Neuronal stem cell (in vitro differentiated cells): ENCODE data around the gene HS2ST1.

ENCODE experiments used
- DNase-seq: peaks from one replicate; pipeline ENCODE4 v3.0.0-alpha.2; 2013; ENCODE audit warnings: low spot score
- H2AFZ ChIP-seq: one replicate; pipeline ENCODE4 v1.6.1; 2013; ENCODE audit warnings: mild to moderate bottlenecking, low read length, inconsistent platforms
- H2AK5ac ChIP-seq: 2 replicates; pipeline ENCODE4 v1.6.1; 2013; ENCODE audit warnings: low read depth, mild to moderate bottlenecking, inconsistent platforms, low read length, moderate library complexity, mixed read lengths
- H2BK120ac ChIP-seq: 2 replicates; pipeline ENCODE4 v1.6.1; 2013; ENCODE audit warnings: low read depth, mild to moderate bottlenecking, inconsistent platforms, low read length, moderate library complexity, mixed read lengths
- H2BK12ac ChIP-seq: one replicate; pipeline ENCODE4 v1.6.1; 2013; ENCODE audit warnings: low read length, inconsistent platforms
- H2BK15ac ChIP-seq: 2 replicates; pipeline ENCODE4 v1.6.1; 2013; ENCODE audit warnings: mild to moderate bottlenecking, low read length, inconsistent platforms, mixed read lengths
- H2BK5ac ChIP-seq: one replicate; pipeline ENCODE4 v1.6.1; 2013; ENCODE audit warnings: inconsistent platforms, mild to moderate bottlenecking, low read length, moderate library complexity
- H3K14ac ChIP-seq: one replicate; pipeline ENCODE4 v1.6.1; 2013; ENCODE audit warnings: low read length, inconsistent platforms
- H3K18ac ChIP-seq: 2 replicates; pipeline ENCODE4 v1.6.1; 2013; ENCODE audit warnings: low read length, inconsistent platforms
- H3K23ac ChIP-seq: 2 replicates; pipeline ENCODE4 v1.6.1; 2013; ENCODE audit warnings: low read depth, mild to moderate bottlenecking, mixed read lengths, low read length, inconsistent platforms; ENCODE audit not compliant: poor library complexity
- H3K27ac ChIP-seq: replicated peaks from 3 replicates; pipeline ENCODE4 v1.5.1; 2013; ENCODE audit warnings: low read length, inconsistent platforms
- H3K27me3 ChIP-seq, 3 experiments: 2 replicates each; pipeline ENCODE4 v1.6.1; 2013; ENCODE audit warnings: low read length in 3 of 3, mild to moderate bottlenecking in 2 of 3, inconsistent platforms in 1 of 3, low read depth in 1 of 3, mixed read lengths in 1 of 3, moderate library complexity in 1 of 3; ENCODE audit not compliant: control insufficient read depth in 3 of 3, insufficient read depth in 3 of 3
- H3K36me3 ChIP-seq, 2 donors: replicated peaks in 1 of 2; 2 replicates each; pipeline ENCODE4 v1.6.1; 2013; ENCODE audit warnings: low read length in 2 of 2; ENCODE audit not compliant: control insufficient read depth in 2 of 2, insufficient read depth in 2 of 2
- H3K4ac ChIP-seq: 2 replicates; pipeline ENCODE4 v1.6.1; 2013; ENCODE audit warnings: inconsistent platforms, mild to moderate bottlenecking, low read length, moderate library complexity
- H3K4me1 ChIP-seq, 2 donors: 1 replicate in 1 of 2; 2 replicates in 1 of 2; pipeline ENCODE4 v1.6.1; 2013; ENCODE audit warnings: low read length in 2 of 2, low read depth in 1 of 2; ENCODE audit not compliant: control insufficient read depth in 2 of 2, insufficient read depth in 1 of 2
- H3K4me2 ChIP-seq: one replicate; pipeline ENCODE4 v1.6.1; 2013; ENCODE audit warnings: mild to moderate bottlenecking, low read length, inconsistent platforms; ENCODE audit not compliant: insufficient read depth, poor library complexity, severe bottlenecking
- H3K4me3 ChIP-seq, 2 donors: 2 replicates each; pipeline ENCODE4 v1.5.1; 2013; ENCODE audit warnings: low read length in 2 of 2, mild to moderate bottlenecking in 2 of 2, inconsistent platforms in 1 of 2, moderate library complexity in 1 of 2
- H3K79me1 ChIP-seq: one replicate; pipeline ENCODE4 v1.6.1; 2013; ENCODE audit warnings: low read depth, mild to moderate bottlenecking, inconsistent platforms, low read length, moderate library complexity
- H3K9ac ChIP-seq: one replicate; pipeline ENCODE4 v1.6.1; 2013; ENCODE audit warnings: mild to moderate bottlenecking, low read depth, low read length, inconsistent platforms; ENCODE audit not compliant: poor library complexity
- H3K9me3 ChIP-seq, 2 donors: replicated peaks in 1 of 2; 2 replicates each; pipeline versions ENCODE3 to v1.6.1; 2013; ENCODE audit warnings: low read length in 2 of 2, mild to moderate bottlenecking in 2 of 2, inconsistent platforms in 1 of 2, low read depth in 1 of 2, mixed read lengths in 1 of 2, moderate library complexity in 1 of 2; ENCODE audit not compliant: control insufficient read depth in 2 of 2, insufficient read depth in 1 of 2
- H4K8ac ChIP-seq: one replicate; pipeline ENCODE4 v1.6.1; 2013; ENCODE audit warnings: low read depth, mild to moderate bottlenecking, inconsistent platforms, low read length, moderate library complexity
- H4K91ac ChIP-seq: one replicate; pipeline ENCODE4 v1.6.1; 2013; ENCODE audit warnings: low read length, low read depth, mild to moderate bottlenecking, inconsistent platforms; ENCODE audit not compliant: poor library complexity
- WGBS, 2 donors: extraction: QIAGEN DNeasy Blood & Tissue Kit; methylation state at CpG; one replicate each; pipeline ENCODE4 v1.1.7; 2013; ENCODE audit warnings: missing lambda C conversion rate in 2 of 2, mixed read lengths in 1 of 2; ENCODE audit not compliant: insufficient read length in 2 of 2, insufficient replicate concordance in 1 of 2; ENCODE audit errors: extremely low coverage in 2 of 2; 5-methylcytosine and 5-hydroxymethylcytosine counted together

Gene HS2ST1

DNA sequence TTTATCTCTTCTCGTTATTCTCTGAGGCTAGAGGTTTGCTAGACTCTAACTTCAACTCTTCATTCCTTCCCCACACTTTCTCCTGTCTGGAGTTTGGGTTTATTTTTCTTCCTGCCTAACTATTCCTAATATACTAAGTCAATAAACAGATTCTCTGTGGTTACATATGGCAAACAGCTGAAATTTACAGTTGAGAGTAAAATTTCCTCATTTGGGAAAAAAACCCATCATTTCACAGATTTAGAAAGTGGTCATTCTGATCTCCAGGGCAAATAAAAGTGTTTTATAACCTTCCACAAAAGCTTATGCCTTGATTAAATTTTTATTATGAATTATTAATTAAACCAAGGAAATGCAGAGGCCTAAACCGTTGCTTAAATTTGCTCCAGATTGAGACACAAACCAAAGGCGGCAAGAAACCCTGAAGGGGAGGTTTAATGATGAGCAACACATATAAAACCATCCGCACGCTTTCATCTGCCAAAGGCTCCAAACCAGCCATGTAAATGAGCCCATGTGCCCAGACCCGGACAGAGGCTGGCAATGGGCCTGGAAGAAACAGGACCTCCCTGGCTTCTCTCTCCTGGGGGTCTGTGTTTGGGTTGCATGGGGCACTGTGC lies 212.6 kb downstream of the HS2ST1 start:
- Histone ChIP-seq H4K91ac (no peak overlapping the region), H2AK5ac (peak overlapping the region; percentile 4), H3K79me1 (no peaks in the 10 kb centered on the region), H3K9ac (no peak overlapping the region), H4K8ac (no peak overlapping the region), H3K9me3 (peaks cover 0 to 3% of the 10 kb centered on the region in 2 donors), H3K18ac (no peak overlapping the region), H3K27ac (no peak overlapping the region), H3K27me3 (peaks cover 0 to 12% (median 0%) of the 10 kb centered on the region in 3 experiments), H2BK15ac (no peak overlapping the region), H3K23ac (no peak overlapping the region), H2BK12ac (no peak overlapping the region), H2BK120ac (no peak overlapping the region), H3K4me1 (peaks cover 0 to 4% of the 10 kb centered on the region in 2 donors), H3K4ac (no peak overlapping the region), H3K4me2 (no peak overlapping the region), H2AFZ (no peak overlapping the region), H2BK5ac (no peak overlapping the region), H3K36me3 (no peaks in the 10 kb centered on the region), H3K4me3 (no peak overlapping the region), H3K14ac (no peak overlapping the region)
- whole genome bisulfite sequencing, 2 donors = no CpG with 5 or more reads among the region's 6 CpGs
- no peak for DNase-seq

DNA sequence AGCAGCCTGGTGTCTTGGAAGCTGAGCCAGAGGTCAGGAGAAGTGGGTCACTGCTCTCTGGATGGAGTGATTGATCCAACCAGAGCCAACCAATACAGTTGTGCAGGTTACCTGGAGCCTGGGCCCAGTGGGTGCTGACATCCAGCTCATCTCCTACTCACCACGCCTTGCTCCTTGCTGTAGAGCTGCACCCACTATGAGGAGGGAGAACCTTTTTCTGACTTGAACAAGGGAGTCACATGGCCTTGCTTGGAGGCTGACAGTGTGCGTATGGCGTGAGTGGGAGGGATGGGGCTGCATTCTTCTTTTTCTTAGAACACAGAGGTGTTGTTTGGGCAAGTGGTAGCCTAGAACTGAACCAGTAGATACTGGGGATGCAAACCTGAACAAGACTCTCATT lies 213.1 kb downstream of the HS2ST1 start:
- H4K8ac ChIP-seq = no peak overlapping the region
- no peak overlapping the region for H3K4me3 ChIP-seq
- H3K36me3 ChIP-seq = no peaks in the 10 kb centered on the region
- no peak overlapping the region for H3K4me2 ChIP-seq
- WGBS, 2 donors = no CpG with 5 or more reads among the region's 3 CpGs
- no peak overlapping the region for H2BK120ac ChIP-seq
- H3K23ac ChIP-seq = no peak overlapping the region
- no peak overlapping the region for H3K14ac ChIP-seq
- peaks cover 0 to 3% of the 10 kb centered on the region in 2 donors for H3K9me3 ChIP-seq
- peaks cover 0 to 5% of the 10 kb centered on the region in 2 donors for H3K4me1 ChIP-seq
- H3K4ac ChIP-seq = no peak overlapping the region
- peaks cover 0 to 12% (median 3%) of the 10 kb centered on the region in 3 experiments for H3K27me3 ChIP-seq
- H2AK5ac ChIP-seq = peak overlapping the region; percentile 4
- no peak overlapping the region for H3K18ac ChIP-seq
- no peak overlapping the region for H2AFZ ChIP-seq
- no peaks in the 10 kb centered on the region for H3K79me1 ChIP-seq
- no peak overlapping the region for H3K27ac ChIP-seq
- no peak overlapping the region for H2BK5ac ChIP-seq
- no peak for DNase-seq
- H3K9ac ChIP-seq = no peak overlapping the region
- H2BK12ac ChIP-seq = no peak overlapping the region
- no peak overlapping the region for H4K91ac ChIP-seq
- H2BK15ac ChIP-seq = no peak overlapping the region

DNA sequence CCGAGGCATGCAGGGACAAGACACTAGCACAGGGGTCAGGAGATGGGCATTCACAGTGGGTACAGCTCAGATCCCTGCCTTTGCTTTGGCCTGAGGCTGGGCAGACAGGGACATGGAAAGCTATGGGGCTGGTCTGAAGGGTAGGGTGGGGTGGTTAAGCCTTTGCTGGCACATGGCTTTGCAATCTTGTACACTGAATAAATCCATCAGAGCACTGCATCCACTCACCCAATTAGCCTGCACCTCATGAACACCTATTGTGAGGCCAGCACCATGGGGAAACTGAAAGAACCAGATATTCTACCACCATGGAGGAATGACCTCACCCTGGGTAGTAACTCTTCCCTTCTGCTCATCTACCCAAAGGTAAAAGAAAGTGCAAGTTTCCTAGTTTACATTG lies 214.6 kb downstream of the HS2ST1 start:
- no peak overlapping the region for H2BK120ac ChIP-seq
- no CpG with 5 or more reads among the region's 1 CpG for WGBS, 2 donors
- H3K79me1 ChIP-seq = no peaks in the 10 kb centered on the region
- no peak overlapping the region for H2BK12ac ChIP-seq
- H3K4me3 ChIP-seq = no peak overlapping the region
- no peak overlapping the region for H3K4ac ChIP-seq
- H3K4me2 ChIP-seq = no peak overlapping the region
- H4K91ac ChIP-seq = no peak overlapping the region
- H3K27ac ChIP-seq = no peak overlapping the region
- peaks cover 0 to 5% of the 10 kb centered on the region in 2 donors for H3K4me1 ChIP-seq
- H3K23ac ChIP-seq = no peak overlapping the region
- no peak overlapping the region for H2AK5ac ChIP-seq
- no peak overlapping the region for H2BK5ac ChIP-seq
- H4K8ac ChIP-seq = no peak overlapping the region
- H3K18ac ChIP-seq = no peak overlapping the region
- no peak overlapping the region for H3K9ac ChIP-seq
- H3K14ac ChIP-seq = no peak overlapping the region
- no peaks in the 10 kb centered on the region for H3K9me3 ChIP-seq
- no peak for DNase-seq
- no peak overlapping the region for H2BK15ac ChIP-seq
- H3K27me3 ChIP-seq = peaks cover 0 to 15% (median 3%) of the 10 kb centered on the region in 3 experiments
- peak overlapping the region; percentile 42 for H2AFZ ChIP-seq
- H3K36me3 ChIP-seq = no peaks in the 10 kb centered on the region

DNA sequence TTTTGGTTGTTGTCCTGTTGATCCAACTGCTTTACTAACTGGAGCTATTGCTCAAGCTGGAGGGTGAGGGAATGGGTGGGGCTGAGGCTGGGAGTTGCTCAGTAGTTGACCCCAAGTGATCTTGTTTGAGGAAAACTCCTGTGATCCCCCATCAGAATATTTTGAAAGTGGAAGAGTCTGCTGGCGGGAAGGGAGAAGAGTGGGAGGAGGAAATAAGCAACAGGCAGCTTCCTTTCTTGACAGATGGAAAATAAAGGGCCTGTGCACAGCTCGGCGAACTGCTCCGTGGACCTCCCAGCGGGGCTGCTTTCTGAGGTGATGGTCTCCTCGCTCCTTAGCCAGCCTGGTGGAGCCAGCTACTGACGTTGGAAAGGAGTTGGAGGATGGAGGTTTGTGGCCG lies 215.2 kb downstream of the HS2ST1 start:
- DNase-seq = no peak
- no peak overlapping the region for H3K4me2 ChIP-seq
- no peaks in the 10 kb centered on the region for H3K9me3 ChIP-seq
- H3K36me3 ChIP-seq = no peaks in the 10 kb centered on the region
- WGBS, 2 donors = no CpG with 5 or more reads among the region's 8 CpGs
- no peak overlapping the region for H3K18ac ChIP-seq
- no peak overlapping the region for H4K91ac ChIP-seq
- H3K27ac ChIP-seq = no peak overlapping the region
- H3K14ac ChIP-seq = no peak overlapping the region
- no peak overlapping the region for H2BK15ac ChIP-seq
- H4K8ac ChIP-seq = no peak overlapping the region
- peak overlapping the region; percentile 42 for H2AFZ ChIP-seq
- no peak overlapping the region for H3K4me3 ChIP-seq
- no peaks in the 10 kb centered on the region for H3K79me1 ChIP-seq
- H2BK12ac ChIP-seq = no peak overlapping the region
- no peak overlapping the region for H3K4ac ChIP-seq
- no peak overlapping the region for H3K9ac ChIP-seq
- peaks cover 0 to 16% (median 3%) of the 10 kb centered on the region in 3 experiments for H3K27me3 ChIP-seq
- H3K23ac ChIP-seq = no peak overlapping the region
- H2AK5ac ChIP-seq = no peak overlapping the region
- H2BK120ac ChIP-seq = no peak overlapping the region
- H2BK5ac ChIP-seq = no peak overlapping the region
- H3K4me1 ChIP-seq = peaks cover 0 to 6% of the 10 kb centered on the region in 2 donors
